Measurements from ENCODE around the gene TDRD7. TPM values are rescaled to one million over a fixed set of nuclear protein-coding genes. Genes with fewer than 3 reads are reported as not detected.

The TDRD7 gene
- total and polyA plus RNA-seq, 9 of the 15 experiments (the other 6 are each of a cell fraction or from before 2014, with no cell fraction given), result 2.2 to 7.7 (median 5.2) TPM

- no peak for TF ChIP-seq ZNF780A (CRISPR knock-in tag; IDR thresholded peaks at IDR 0.05)
- TF ChIP-seq NEUROD1 (IDR thresholded peaks at IDR 0.05; ENCODE audit: borderline replicate concordance, low read depth, low read length, partially characterized antibody), result no peak
- no peak for TF ChIP-seq CREB3L1 (IDR thresholded peaks at IDR 0.05; ENCODE audit: borderline replicate concordance, low read depth)
- TF ChIP-seq MLLT1 (IDR thresholded peaks at IDR 0.05), result 0 out of 4 replicates have a peak, but pooled peaks of 1 of the 2 experiments have one; percentile 23
- no peak for TF ChIP-seq XRCC3 (IDR thresholded peaks at IDR 0.05)
- TF ChIP-seq ZNF232 (CRISPR knock-in tag; IDR thresholded peaks at IDR 0.05), result no peak
- no peak for TF ChIP-seq ATF4 (CRISPR knock-in tag; IDR thresholded peaks at IDR 0.05)
- TF ChIP-seq ZNF311 (CRISPR knock-in tag; IDR thresholded peaks at IDR 0.05), result no peak
- no peak for TF ChIP-seq RUNX1 (IDR thresholded peaks at IDR 0.05; ENCODE audit: low read depth)
- TF ChIP-seq POLR2B (IDR thresholded peaks at IDR 0.05; ENCODE audit: low read depth, partially characterized antibody), result no peak
- TF ChIP-seq POLR2AphosphoS2 (IDR thresholded peaks at IDR 0.05; ENCODE audit: low read length), result no peak
- TF ChIP-seq ZBTB43 (CRISPR knock-in tag; IDR thresholded peaks at IDR 0.05), result no peak
- no peak for TF ChIP-seq MNT (conservative IDR thresholded peaks at IDR 0.05)
- TF ChIP-seq JUND (IDR thresholded peaks at IDR 0.05; ENCODE audit: borderline replicate concordance, low read depth, low read length), result no peak
- no peak for TF ChIP-seq JUND (tag; IDR thresholded peaks at IDR 0.05; ENCODE audit: borderline replicate concordance, low read depth, low read length)
- TF ChIP-seq TCF3 (CRISPR knock-in tag; IDR thresholded peaks at IDR 0.05), result no peak
- TF ChIP-seq MYNN (IDR thresholded peaks at IDR 0.05), result no peak
- no peak for TF ChIP-seq MYNN (CRISPR knock-in tag; IDR thresholded peaks at IDR 0.05)
- TF ChIP-seq TOE1 (IDR thresholded peaks at IDR 0.05; ENCODE audit: borderline replicate concordance), result no peak
- TF ChIP-seq TOE1 (CRISPR knock-in tag; IDR thresholded peaks at IDR 0.05; ENCODE audit: borderline replicate concordance, low read depth), result no peak
- no peak for TF ChIP-seq EP400 (IDR thresholded peaks at IDR 0.05)
- no peak for TF ChIP-seq ZNF431 (CRISPR knock-in tag; IDR thresholded peaks at IDR 0.05)
- no peak for TF ChIP-seq TEAD2 (tag; IDR thresholded peaks at IDR 0.05)
- no peak for TF ChIP-seq HDGF (IDR thresholded peaks at IDR 0.05)
- peak; percentile 31; the same call in 1 of the 2 replicates for TF ChIP-seq MIER1 (IDR thresholded peaks at IDR 0.05; ENCODE audit: low read depth)
- TF ChIP-seq EP300 (IDR thresholded peaks at IDR 0.05; ENCODE audit: low read length), result no peak
Observed at GRCh38 chr9:97411440-97411788, 482 bp upstream of the TDRD7 start (continued).

Data from K562 (cell line).